Measurements from ENCODE around the gene C6orf89. TPM values are rescaled to one million over a fixed set of nuclear protein-coding genes. Genes with fewer than 3 reads are reported as not detected.

C6orf89 gene
- 16.7 and 17.6 TPM in 2 replicates for total RNA-seq (2014; rRNA removed; shearing (Covaris generic))

GRCh38 chr6:36885461-36886401, at the start of gene C6orf89:
Gene C6orf89 (plus strand): TSS chr6:36885952. CDS start chr6:36899445, 13,493 bp downstream.

GRCh38 chr6:36838896-36839748, 46.6 kb upstream of the C6orf89 start, which contains the start of gene CPNE5:
Gene CPNE5 (minus strand): TSS chr6:36839444. CDS start chr6:36839377, 67 bp downstream.

GRCh38 chr6:36874443-36875249, 11.1 kb upstream of the C6orf89 start, which contains the start of gene PPIL1:
Gene PPIL1 (minus strand): TSS chr6:36874803. CDS start chr6:36874772, 31 bp downstream.

GRCh38 chr6:36954262-36954931, 68.6 kb downstream of the C6orf89 start, which contains the start of gene PI16:
Gene PI16 (plus strand): TSS chr6:36954738. CDS start chr6:36954761, 23 bp downstream.

Other genes with a start within 250 kb of the C6orf89 start
- gene CDKN1A, start 207.2 kb upstream of the C6orf89 start, total RNA-seq (2014; rRNA removed; shearing (Covaris generic)), result 85.1 and 95.9 TPM in 2 replicates
- 0.11 TPM in 1 of 2 replicates, not detected in the other for gene RAB44, start 188.1 kb upstream of the C6orf89 start, total RNA-seq (2014; rRNA removed; shearing (Covaris generic))
- 0.05 and 0.26 TPM in 2 replicates for gene CPNE5, start 46.5 kb upstream of the C6orf89 start, total RNA-seq (2014; rRNA removed; shearing (Covaris generic))
- gene PPIL1, start 11.1 kb upstream of the C6orf89 start, total RNA-seq (2014; rRNA removed; shearing (Covaris generic)), result 20.5 and 21.0 TPM in 2 replicates
- not detected in 2 replicates for gene PI16, start 68.8 kb downstream of the C6orf89 start, total RNA-seq (2014; rRNA removed; shearing (Covaris generic))
- 84.8 and 96.6 TPM in 2 replicates for gene MTCH1, start 100.2 kb downstream of the C6orf89 start, total RNA-seq (2014; rRNA removed; shearing (Covaris generic))
- not detected in 2 replicates for gene FGD2, start 119.7 kb downstream of the C6orf89 start, total RNA-seq (2014; rRNA removed; shearing (Covaris generic))